ENCODE data around the gene PRMT3. TPM values are rescaled to one million over a fixed set of nuclear protein-coding genes. Genes with fewer than 3 reads are reported as not detected.
"Not testable (repeated sequence)": the region's sequence is repeated elsewhere in the genome, so short reads cannot be mapped to it uniquely, and the experiment has no call there.

PRMT3 gene
- total RNA-seq, 1 experiment from 2014 or later, result 51.6 TPM

DNA sequence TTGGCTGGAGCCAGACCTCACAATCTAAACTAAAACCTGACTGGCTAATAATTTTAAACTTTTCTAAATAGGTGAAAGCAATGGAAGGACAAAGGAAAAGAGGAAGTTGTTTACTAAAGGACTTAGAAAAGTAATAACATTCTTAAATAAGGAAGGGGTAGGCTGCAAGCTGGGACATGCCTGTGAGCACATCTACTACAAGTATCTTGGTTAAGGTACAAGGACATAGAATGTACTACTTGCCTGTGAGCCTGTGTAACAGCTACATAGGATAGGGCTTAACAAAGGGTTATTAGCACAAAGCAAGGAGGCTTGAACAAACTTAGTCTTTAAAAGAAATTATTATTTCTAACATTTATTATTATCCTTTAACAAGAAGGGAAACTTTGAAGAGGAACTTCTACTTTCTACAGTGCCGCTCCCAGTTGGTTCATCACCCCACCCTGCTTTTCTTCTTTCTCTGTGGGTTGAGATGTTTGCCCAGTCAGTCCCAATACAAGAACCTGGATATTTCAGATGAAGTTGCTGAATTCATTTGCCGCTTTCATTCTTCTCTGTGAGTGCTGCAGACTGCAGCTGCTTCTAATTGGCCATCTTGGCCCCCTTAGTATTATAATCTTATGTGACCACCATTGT is 87.5 kb downstream of the PRMT3 start:
- DNase-seq (ENCODE audit: low read depth, low spot score), result no peak
- in situ Hi-C loops (cut with HindIII; ENCODE audit: low pct_unique_long_range_greater_than_20kb, low sequenced_read_pairs), result no loop called here

DNA sequence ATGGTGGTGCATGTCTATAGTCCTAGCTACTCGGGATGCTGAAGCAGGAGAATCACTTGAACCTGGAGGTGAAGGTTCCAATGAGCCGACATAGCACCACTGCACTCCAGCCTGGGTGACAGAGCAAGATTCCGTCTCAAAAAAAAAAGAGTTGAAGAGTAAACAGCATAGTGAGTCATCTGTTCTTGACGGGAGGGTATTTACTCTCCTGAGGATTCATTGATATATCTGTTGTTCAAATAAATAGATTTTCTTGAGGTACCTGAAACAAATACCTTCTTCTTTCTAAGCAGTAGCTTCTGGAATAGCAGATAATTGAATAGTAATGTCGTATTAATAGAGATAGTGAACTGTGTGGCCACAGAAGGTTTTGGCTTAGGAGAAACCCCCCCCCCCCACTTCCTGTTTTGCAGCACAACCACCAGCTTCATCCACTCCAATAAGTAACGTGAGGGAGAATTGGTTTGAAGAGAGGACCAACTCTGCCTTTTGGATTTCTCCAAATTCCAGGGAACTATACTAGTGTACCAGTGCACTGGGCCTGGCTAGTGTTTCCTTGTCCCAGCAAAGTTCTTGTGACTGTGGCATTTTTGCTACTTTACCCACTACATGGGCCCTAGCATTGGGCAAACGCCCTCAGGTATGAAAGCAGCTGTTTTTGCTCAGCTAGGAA is 90.0 kb downstream of the PRMT3 start:
- DNase-seq (ENCODE audit: low read depth, low spot score), result no peak
- in situ Hi-C loops (cut with HindIII; ENCODE audit: low pct_unique_long_range_greater_than_20kb, low sequenced_read_pairs), result no loop called here

DNA sequence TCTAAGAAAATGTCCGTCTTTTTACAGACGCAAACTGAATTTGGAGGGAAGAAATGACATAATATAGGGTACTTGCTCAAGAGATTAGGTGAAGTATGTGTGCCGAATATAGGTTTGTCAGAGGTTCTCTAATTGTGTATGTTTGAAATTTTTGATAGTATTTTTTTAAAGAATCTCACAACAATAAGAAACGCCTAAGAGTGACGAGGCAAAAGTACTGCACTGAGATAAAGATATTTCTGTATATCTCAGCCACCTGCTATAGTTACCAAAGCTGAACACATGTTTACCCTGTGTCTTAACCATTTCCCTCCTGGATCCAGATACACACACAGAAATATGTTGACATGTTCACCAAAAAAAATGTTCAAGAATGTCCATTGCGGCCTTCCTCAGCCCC is 92.0 kb downstream of the PRMT3 start:
- in situ Hi-C loops (cut with HindIII; ENCODE audit: low pct_unique_long_range_greater_than_20kb, low sequenced_read_pairs), result no loop called here
- DNase-seq (ENCODE audit: low read depth, low spot score), result no peak

DNA sequence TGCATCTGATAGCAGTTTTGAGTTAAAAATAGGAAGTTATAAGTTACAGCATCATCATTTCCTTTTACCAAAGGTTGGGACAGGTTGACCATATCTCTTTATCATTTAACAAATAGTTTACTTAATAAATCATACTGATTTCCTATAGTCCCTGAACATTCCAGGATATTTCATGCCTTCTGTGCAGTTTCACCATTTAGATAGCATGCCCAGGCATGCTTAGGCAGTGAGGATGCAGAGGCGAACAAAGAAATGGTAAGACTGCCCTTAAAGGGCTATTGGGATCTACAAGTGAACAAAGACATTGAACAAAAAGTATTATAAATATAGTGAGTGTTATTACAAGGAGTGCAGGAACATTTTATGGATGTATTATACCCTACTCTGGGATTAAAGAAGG is 96.4 kb downstream of the PRMT3 start:
- DNase-seq (ENCODE audit: low read depth, low spot score), result no peak

DNA sequence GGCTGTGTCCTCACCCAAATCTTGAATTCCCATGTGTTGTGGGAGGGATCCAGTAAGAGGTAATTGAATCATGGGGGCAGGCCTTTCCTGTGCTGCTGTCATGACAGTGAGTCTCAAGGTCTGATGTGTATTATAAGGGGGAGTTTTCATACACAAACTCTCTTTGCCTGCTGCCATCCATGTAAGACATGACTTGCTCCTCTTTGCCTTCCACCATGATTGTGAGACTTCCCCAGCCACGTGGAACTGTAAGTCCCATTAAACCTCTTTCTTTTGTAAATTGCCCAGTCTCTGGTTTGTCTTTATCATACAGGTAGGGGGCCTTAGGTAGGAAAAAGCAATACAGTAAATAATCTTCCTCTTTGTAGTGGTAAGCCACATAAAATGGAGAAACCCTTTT is 96.9 kb downstream of the PRMT3 start:
- DNase-seq (ENCODE audit: low read depth, low spot score); in situ Hi-C loops (cut with HindIII; ENCODE audit: low pct_unique_long_range_greater_than_20kb, low sequenced_read_pairs): not testable (repeated sequence)

More for the DNA sequence above, 96.4 kb downstream of the PRMT3 start:
- in situ Hi-C loops (cut with HindIII; ENCODE audit: low pct_unique_long_range_greater_than_20kb, low sequenced_read_pairs), result no loop called here

DNA sequence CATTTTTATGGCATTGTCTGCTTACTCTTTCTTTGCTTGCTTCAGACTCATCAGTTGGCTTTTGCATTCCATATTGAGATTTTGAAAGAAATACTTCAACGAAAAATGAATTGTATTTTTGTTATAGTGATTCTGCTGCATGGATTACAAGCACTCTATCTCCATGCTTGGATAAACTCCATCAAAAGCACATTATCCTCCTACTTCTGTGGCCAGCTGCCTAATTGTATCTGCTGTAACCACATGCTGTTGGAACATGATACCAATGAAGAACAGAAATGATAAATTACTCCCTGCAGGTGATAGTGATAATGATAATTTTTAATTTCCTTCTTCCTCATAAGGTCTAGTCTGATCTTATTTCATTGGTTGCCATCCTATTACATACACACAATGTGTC is 100.8 kb downstream of the PRMT3 start:
- no peak for DNase-seq (ENCODE audit: low read depth, low spot score)
- in situ Hi-C loops (cut with HindIII; ENCODE audit: low pct_unique_long_range_greater_than_20kb, low sequenced_read_pairs), result no loop called here

DNA sequence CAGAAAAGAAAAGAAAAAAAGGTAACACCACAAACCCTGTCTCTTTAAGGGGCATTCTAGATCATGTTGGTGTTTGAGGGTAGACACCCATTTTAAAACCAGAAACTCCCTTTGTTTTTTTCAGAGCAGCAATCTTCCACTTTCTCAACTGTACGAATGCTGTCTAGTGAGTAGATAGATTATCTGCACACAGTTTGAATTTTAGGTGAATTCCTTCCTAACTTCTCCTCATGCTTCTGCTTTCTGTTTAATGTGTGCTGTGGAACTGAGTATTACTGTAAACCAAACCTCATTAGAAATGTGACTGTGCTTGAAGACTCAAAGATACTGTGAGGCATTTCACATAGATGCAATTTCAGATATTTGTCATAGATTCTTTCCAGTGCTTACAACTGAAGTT is 102.4 kb downstream of the PRMT3 start:
- in situ Hi-C loops (cut with HindIII; ENCODE audit: low pct_unique_long_range_greater_than_20kb, low sequenced_read_pairs), result no loop called here
- DNase-seq (ENCODE audit: low read depth, low spot score), result no peak

DNA sequence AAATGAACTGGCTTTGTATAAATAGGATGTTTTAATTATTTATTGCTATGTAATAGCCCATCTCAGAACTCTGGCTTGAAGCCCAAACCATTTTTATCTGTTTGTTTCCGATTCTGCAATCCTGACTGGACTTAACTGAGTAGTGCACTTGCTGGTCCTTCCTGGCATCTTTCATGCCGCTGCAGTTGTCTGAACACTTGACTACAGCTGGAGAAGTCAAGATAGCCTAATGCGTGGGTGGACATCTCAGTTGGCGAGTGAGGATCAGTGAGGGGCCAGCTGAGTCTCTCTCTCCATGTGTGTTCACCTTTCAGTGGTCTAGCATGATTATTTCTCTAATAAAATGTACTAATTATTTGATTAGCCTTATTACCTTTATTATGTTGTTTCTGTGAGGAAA is 105.8 kb downstream of the PRMT3 start:
- DNase-seq (ENCODE audit: low read depth, low spot score), result no peak
- in situ Hi-C loops (cut with HindIII; ENCODE audit: low pct_unique_long_range_greater_than_20kb, low sequenced_read_pairs), result no loop called here

DNA sequence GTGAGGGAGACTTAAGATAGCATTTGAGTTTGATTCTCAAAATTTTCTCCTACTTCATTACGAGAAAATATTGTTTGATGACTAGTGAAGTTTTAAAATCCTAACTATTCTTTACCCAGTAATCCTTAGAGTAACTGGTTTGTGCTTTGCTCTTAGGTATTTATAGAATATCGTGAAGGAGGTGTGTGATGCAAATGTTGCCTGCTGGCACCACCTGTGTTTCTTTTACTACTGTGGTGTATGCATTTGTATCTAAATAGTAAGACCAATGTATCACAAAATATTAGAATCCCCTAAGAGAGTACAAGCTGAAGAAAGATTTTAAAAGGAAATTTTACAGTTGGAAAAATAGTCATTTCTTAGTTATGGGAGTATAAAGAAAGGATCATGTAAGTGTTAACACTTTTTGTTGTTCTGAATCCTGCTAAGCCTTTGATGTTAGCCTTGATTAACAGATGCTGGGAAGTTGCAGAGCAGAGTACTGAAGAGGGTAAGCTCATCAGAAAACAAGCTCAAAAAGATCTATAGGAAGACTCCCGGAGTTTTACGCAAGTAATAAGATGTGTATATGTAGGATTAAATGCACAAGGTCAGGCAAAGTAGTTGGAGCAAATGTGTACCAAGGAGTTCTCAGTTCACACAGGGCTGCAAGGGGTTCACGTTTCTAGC is 109.7 kb downstream of the PRMT3 start:
- DNase-seq (ENCODE audit: low read depth, low spot score), result no peak
- in situ Hi-C loops (cut with HindIII; ENCODE audit: low pct_unique_long_range_greater_than_20kb, low sequenced_read_pairs), result no loop called here

DNA sequence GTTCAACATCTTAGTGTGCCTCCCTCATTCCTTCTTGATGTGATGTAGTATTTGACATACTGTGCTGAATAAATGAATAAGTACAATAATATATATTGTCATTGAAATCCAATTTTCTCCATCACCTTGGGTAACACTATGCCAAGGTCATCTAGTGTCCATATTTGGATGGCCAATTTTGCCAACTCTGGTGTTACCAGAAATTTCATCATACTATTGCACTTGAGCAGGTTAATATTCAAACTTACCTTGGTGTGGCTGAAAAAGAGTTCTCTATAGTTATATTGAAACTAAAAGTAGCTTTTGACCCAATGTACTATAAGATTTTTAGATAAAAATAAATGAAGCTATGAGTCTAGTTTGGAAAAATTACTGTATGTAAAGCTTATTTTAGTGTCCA is 113.7 kb downstream of the PRMT3 start:
- no peak for DNase-seq (ENCODE audit: low read depth, low spot score)
- in situ Hi-C loops (cut with HindIII; ENCODE audit: low pct_unique_long_range_greater_than_20kb, low sequenced_read_pairs), result no loop called here

DNA sequence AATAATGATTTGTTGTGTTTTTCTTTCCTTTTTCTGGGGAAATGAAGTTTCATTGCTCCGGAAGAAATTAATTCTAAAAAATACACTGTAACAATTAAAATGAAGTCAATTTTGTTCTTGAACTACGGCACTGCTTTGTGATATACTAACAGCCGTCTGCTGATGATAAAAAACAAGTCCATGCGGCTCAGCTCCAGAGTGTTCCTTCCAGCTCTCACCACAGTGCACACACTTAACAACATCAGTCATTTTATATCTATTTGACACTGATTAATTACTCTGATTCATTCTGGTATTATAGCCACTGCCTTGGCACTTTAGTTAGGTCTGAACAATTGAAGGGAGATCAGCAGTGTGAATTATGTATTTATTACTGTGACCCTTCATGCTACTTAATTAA is 114.5 kb downstream of the PRMT3 start:
- no peak for DNase-seq (ENCODE audit: low read depth, low spot score)
- in situ Hi-C loops (cut with HindIII; ENCODE audit: low pct_unique_long_range_greater_than_20kb, low sequenced_read_pairs), result no loop called here

DNA sequence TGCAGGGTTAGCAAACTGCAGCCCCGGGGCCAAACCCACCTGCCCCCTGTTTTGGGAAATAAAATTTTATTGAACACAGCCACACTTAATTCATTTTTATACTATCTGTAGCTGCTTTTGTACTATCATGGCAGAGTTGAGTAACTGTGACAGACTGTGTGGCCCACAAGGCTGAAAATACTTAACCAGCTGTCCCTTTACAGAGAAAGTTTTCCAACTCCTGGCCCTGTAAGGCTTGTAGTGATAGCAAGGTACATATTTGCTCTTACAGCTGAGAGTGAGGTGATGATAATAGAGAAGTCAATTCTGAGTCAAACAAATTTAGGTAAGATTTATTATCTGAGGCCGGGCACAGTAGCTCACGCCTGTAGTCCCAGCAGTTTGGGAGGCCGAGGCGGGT is 124.5 kb downstream of the PRMT3 start:
- in situ Hi-C loops (cut with HindIII; ENCODE audit: low pct_unique_long_range_greater_than_20kb, low sequenced_read_pairs), result no loop called here
- DNase-seq (ENCODE audit: low read depth, low spot score), result no peak

DNA sequence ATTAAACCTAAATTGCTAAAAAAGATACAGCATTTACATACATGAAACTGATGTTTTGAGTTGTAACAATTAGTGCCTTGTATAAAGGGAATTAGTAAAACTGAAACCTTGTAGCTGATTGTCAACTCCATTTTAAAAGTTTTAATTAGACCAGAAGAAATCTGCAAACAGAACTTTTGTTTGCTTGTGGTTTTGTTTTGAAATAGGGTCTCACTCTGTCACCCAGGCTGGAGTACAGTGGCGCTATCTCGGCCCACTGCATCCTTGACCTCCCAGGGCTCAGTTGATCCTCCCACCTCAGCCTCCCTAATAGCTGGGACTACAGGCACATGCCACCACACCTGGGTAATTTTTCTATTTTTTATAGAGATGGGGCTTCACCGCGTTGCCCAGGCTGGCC is 125.4 kb downstream of the PRMT3 start:
- DNase-seq (ENCODE audit: low read depth, low spot score), result no peak
- in situ Hi-C loops (cut with HindIII; ENCODE audit: low pct_unique_long_range_greater_than_20kb, low sequenced_read_pairs), result no loop called here

DNA sequence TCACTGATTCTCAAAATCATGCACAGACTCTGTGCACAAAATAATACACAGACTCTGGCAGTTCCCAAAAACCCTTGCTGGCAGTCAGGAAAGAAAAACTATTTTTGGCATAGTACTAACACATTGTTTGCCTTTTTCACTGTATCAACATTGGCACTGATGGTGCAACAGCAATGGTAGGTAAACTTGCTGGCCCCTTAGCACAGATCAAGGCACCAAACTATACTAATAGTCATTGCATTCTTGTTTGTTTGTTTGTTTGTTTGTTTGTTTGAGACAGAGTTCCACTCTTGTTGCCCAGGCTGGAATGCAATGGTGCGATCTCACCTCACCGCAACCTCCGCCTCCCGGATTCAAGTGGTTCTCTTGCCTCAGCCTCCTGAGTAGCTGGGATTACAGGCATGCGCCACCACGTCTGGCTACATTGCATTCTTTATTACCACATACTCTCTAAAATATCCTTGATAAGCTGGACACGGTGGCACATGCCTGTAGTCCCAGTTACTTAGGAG is 130.9 kb downstream of the PRMT3 start:
- DNase-seq (ENCODE audit: low read depth, low spot score), result no peak
- in situ Hi-C loops (cut with HindIII; ENCODE audit: low pct_unique_long_range_greater_than_20kb, low sequenced_read_pairs), result no loop called here

DNA sequence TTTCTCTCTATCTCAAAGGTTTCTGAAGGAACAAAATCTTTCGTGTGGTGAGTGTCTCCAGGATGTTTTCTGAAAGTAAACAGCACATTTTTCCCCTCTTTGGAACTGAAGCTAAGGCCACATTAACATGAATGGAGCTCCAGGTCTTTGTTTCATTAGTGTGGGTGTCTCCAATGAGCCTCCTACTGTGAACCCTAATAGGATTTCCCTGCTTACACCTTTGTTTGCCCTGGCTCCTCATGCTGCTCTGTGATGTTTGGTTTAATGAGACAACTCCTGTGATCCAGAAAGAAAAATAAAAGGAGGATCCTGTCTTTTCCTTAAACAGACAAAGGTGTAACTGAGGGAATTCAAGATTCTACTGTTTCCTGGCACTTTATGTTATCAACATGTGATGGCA is 135.0 kb downstream of the PRMT3 start:
- DNase-seq (ENCODE audit: low read depth, low spot score), result no peak
- in situ Hi-C loops (cut with HindIII; ENCODE audit: low pct_unique_long_range_greater_than_20kb, low sequenced_read_pairs), result no loop called here

DNA sequence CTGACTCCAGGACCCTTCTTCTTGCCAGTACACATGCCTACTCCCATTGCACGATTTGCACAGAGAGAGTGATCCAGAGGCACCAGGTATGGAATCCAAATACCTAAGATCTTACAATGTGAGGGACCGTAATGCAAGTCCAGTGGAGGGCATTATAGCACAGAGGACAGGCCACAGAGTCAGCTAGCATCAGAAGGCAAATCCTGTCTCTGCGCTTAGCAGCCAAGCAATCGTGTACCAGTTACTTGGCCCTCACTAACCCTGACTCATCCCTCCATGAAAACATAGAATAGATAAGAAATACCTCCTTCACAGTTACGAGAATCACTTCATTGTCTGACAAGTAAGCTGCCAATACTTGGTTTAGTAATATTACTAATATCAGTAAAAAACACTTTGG is 142.2 kb downstream of the PRMT3 start:
- no peak for DNase-seq (ENCODE audit: low read depth, low spot score)
- in situ Hi-C loops (cut with HindIII; ENCODE audit: low pct_unique_long_range_greater_than_20kb, low sequenced_read_pairs), result no loop called here

DNA sequence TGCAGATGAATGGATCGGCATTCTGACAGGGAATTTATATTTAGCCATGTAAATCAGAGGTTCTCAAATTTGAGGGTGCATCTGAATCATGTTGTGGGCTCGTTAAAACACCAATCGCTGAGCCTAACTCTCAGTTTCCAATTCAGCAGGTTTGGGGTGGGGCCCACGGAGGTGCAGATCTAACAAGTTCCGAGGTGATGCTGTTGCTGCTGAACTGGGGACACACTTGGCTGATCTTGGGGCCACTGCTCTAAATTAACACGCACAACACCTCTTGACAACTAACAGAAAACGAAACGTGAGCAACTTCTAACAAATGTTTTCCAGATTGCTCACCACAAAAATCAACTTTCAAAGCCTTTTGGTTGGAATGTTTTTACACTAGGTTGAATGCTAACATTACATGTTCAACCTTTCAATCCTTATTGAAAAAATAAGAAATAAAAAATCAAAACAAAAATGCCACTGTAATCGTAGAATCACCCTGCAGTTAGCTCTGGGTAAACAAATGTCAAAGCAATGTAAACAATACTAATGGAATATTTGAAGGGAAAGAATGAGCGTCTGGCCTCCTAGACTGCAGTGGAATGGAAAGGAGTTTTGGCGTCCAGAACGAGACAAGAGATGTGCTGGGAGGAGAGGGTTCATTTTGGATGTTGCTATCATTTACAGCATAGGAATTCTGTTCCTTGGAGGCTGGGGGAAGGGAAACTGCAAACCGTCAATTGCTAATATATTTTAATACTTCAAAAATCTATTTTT is 143.6 kb downstream of the PRMT3 start:
- no peak for DNase-seq (ENCODE audit: low read depth, low spot score)
- in situ Hi-C loops (cut with HindIII; ENCODE audit: low pct_unique_long_range_greater_than_20kb, low sequenced_read_pairs), result no loop called here

DNA sequence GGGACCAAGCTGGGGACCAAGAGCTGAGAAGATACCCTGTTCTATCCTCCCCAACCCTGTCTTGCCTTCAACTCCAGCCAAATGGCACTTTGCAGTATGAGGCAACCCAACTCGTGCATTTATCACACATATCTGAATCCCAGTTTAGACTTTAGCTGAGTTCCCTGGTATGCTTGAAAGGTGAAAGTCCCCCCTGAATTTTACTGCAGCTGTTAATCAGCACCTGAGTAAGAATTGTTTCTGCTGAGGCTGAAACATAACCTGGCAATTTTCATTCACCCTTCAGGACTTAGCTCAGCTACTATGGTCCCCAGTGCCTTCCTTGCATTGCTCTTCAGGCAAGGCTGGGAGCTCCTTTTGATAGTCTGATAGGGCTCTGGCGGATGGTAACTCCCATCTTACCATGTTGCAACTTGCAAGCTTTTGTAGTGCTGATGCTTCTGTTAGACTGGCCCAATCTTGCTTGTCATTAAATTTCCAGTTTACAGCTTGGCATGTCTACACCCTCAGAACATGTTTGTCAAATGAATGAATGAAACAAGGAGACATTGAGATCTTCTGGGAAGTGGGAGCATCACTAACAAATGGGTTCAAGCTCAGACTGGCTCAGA is 147.9 kb downstream of the PRMT3 start:
- in situ Hi-C loops (cut with HindIII; ENCODE audit: low pct_unique_long_range_greater_than_20kb, low sequenced_read_pairs), result no loop called here
- DNase-seq (ENCODE audit: low read depth, low spot score), result no peak
